ENCODE results near the gene FAM13C. TPM values are rescaled to one million over a fixed set of nuclear protein-coding genes. Genes with fewer than 3 reads are reported as not detected.
A peak's percentile ranks its signal among the peaks of the same experiment; 100 is the strongest.

The FAM13C gene
- polyA plus RNA-seq, 3 donors: 7.1 to 7.6 (median 7.5) TPM

DNA sequence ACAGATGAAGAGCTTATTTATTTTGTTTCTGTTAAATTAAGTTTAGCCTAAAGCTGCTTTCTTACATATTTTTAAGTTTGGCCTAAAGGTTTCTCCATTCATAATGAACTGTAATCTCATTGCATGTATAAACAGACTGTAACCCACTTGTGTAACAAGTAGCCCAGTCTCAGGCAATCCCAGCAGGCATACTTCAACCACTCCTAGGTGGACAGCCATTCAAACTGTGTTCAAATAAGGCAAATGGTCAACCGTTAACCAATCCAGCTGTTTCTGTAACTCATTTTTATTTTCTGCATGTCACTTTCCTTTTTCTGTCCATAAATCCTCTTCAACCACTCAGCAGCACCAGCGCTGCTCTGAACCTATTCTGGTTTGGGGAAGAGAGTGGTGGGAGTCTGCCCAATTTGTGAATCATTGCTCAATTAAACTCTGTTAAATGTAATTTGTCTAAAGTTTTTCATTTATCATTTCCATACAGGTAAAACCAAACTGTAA lies 150.0 kb downstream of the FAM13C start:
- peak in 1 of 11 donors; percentile 2 for DNase-seq (ENCODE audit: extremely low read depth in 1 of 11, low read depth in 9 of 11, low spot score in 4 of 11)

DNA sequence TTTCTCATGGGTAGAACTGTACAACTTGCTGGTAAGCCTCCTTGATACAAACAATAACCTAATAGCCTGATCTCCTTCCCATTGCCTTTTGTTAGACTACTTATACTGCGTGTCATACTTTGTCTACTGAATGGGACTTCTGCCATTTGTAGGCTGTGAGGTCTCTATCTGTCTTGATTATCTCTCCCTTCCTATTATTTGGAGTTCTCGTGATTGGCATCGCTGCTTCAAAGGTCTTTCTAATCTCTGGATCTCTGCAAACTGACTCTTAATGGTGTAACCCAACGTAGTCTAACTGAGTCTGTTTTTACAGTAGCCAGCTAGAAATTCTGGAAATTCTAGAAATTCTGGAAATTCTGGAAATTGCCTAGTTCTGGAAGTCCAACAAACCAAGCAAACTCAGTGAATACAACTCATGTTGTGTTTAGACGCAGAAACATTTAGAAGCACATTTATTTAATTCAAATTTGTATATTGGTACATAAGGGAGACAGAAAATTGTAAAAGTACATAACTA lies 156.1 kb downstream of the FAM13C start:
- no peak for DNase-seq (ENCODE audit: extremely low read depth in 1 of 11, low read depth in 9 of 11, low spot score in 4 of 11)

Other genes with a start within 250 kb of the FAM13C start
- 10 to 100 TPM; 14.3 to 19.0 (median 16.4) TPM for gene PHYHIPL, start 185.9 kb downstream of the FAM13C start, polyA plus RNA-seq (ENCODE audit: insufficient read length in 3 of 3)

Data from renal cortex interstitium (tissue), 11 donors.